ENCODE data around the gene FBXW4. TPM values are rescaled to one million over a fixed set of nuclear protein-coding genes. Genes with fewer than 3 reads are reported as not detected.

FBXW4 gene
- total RNA-seq, 1 donor from 2014 or later, result 24.4 TPM

DNA sequence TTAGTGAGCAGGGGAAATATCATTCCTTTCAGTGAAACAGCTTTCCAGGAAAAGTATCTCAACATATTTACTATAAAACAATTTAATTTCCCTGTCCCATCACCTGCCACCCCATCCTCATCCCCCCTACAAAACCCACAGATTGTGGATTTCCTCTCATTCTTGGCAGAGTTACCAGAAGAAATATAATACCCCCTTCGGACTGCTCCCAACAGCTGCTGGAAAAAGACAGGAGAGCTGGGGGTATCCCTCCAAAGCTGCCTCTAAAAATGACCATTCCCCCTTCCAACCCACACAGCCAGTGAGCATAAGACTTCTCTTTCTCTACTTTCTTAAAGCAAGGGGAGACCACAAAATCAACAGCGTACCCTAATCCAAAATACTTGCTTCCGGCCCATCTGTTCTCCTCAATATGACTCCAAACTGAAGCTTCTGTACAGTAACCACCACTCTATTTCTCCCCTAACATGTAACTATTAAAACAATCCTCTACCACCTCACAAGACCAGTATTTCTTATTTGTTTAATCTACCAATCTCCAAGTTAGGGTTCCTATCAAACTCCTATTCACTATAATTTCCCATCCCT lies 7.8 kb downstream of the FBXW4 start:
- DNase-seq (ENCODE audit: low read depth), result no peak
- Histone ChIP-seq H3K4me3 (ENCODE audit: low read depth, low read length) (no peak overlapping the region), H3K27me3 (ENCODE audit: control insufficient read depth, insufficient read depth, low read length) (no peaks in the 10 kb centered on the region), H3K36me3 (ENCODE audit: control insufficient read depth, insufficient read depth, low read length) (no peaks in the 10 kb centered on the region)
- TF ChIP-seq CTCF (IDR thresholded peaks at IDR 0.05; ENCODE audit: insufficient read depth, low read length, poor library complexity, severe bottlenecking), result no peak

DNA sequence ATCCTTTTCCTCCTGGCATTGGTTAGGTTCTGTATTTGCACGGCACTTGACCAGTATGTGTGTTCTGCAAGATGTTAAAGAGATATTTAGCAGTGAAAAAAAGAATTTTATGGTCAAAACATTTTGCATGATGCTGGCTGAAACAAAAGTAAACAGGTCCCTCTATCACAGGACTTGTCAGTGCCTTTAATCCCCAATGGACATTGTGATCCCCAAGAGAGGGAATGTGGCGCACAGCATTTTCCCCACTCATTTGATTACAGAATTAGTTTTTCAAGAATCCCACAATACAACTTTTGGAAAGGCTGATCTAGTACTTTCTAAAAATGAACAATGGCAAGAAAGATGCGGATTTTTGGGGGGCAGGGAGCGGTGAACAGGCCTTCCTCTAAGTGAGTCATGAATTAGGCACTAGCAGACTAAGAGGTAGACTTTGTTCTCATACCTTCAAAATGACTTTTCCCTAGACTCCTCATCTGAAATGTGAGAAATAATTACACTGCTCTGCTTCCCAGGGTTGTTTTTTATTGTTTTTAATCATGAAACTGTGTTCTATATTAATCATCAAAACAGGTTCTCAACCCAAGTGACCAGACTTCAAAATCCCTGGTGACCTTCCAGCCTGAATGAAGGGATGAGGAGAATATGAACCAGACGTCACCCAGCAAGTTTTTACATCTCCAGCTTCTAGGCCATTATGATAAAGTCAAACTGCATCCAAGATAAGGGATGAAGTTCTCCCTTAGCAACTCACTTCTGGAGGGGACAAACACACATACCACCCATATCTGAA lies 8.6 kb downstream of the FBXW4 start:
- H3K36me3 ChIP-seq (ENCODE audit: control insufficient read depth, insufficient read depth, low read length), result no peaks in the 10 kb centered on the region
- DNase-seq (ENCODE audit: low read depth), result no peak
- H3K4me3 ChIP-seq (ENCODE audit: low read depth, low read length), result no peak overlapping the region
- H3K27me3 ChIP-seq (ENCODE audit: control insufficient read depth, insufficient read depth, low read length), result no peaks in the 10 kb centered on the region
- TF ChIP-seq CTCF (IDR thresholded peaks at IDR 0.05; ENCODE audit: insufficient read depth, low read length, poor library complexity, severe bottlenecking), result no peak

- H3K4me3 ChIP-seq (ENCODE audit: low read depth, low read length), result no peak overlapping the region
- DNase-seq (ENCODE audit: low read depth), result no peak
- H3K36me3 ChIP-seq (ENCODE audit: control insufficient read depth, insufficient read depth, low read length), result no peaks in the 10 kb centered on the region
- no peaks in the 10 kb centered on the region for H3K27me3 ChIP-seq (ENCODE audit: control insufficient read depth, insufficient read depth, low read length)
- TF ChIP-seq CTCF (IDR thresholded peaks at IDR 0.05; ENCODE audit: insufficient read depth, low read length, poor library complexity, severe bottlenecking), result no peak
Observed at GRCh38 chr10:101684782-101685181, 10.2 kb downstream of the FBXW4 start.

DNA sequence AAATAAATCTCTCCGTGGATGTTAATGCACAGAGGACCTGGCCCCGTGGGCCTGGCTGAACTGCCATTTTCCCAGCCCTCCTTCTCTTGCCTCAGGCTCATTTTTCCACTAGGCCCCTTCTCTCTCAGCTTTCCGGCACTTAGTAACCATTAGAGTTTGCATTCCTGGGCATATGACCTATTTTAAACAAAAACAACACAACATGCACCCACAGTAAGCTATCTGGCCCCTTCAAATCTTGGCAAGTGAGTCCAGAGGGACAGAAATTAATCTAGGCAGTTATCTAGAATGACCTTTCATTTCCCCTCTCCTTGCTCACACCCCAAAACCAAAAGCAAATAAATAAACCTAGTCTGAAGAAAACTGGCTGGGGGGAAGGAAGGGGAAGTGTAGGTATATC lies 11.7 kb downstream of the FBXW4 start:
- H3K4me3 ChIP-seq (ENCODE audit: low read depth, low read length), result no peak overlapping the region
- no peak for TF ChIP-seq CTCF (IDR thresholded peaks at IDR 0.05; ENCODE audit: insufficient read depth, low read length, poor library complexity, severe bottlenecking)
- DNase-seq (ENCODE audit: low read depth), result no peak

GRCh38 chr10:101682172-101682825 lies 12.7 kb downstream of the FBXW4 start:
- no peak for DNase-seq (ENCODE audit: low read depth)
- H3K27me3 ChIP-seq (ENCODE audit: control insufficient read depth, insufficient read depth, low read length), result no peaks in the 10 kb centered on the region
- no peak for TF ChIP-seq CTCF (IDR thresholded peaks at IDR 0.05; ENCODE audit: insufficient read depth, low read length, poor library complexity, severe bottlenecking)
- H3K36me3 ChIP-seq (ENCODE audit: control insufficient read depth, insufficient read depth, low read length), result peaks cover 1% of the 10 kb centered on the region
- no peak overlapping the region for H3K4me3 ChIP-seq (ENCODE audit: low read depth, low read length)

More for the DNA sequence above, 11.7 kb downstream of the FBXW4 start:
- Histone ChIP-seq H3K27me3 (ENCODE audit: control insufficient read depth, insufficient read depth, low read length) (no peaks in the 10 kb centered on the region), H3K36me3 (ENCODE audit: control insufficient read depth, insufficient read depth, low read length) (no peaks in the 10 kb centered on the region)

Data from kidney epithelial cell (primary cell).